Gastrocnemius medialis (tissue), 4 donors: Measurements from ENCODE around the gene HDHD5. TPM values are rescaled to one million over a fixed set of nuclear protein-coding genes. Genes with fewer than 3 reads are reported as not detected.

Experiments used
- ATAC-seq, 2 donors: fragments of 150-250 bp; one replicate each; pipeline ENCODE4 v1.9.1; 2016
- DNase-seq, 2 donors: peaks; one replicate each; pipeline ENCODE4 v3.0.0-alpha.2; 2019
- H3K27ac ChIP-seq, 4 donors: fragments of 200-600 bp; sonication (generic); 1 replicate in 1 of 4; 2 replicates in 3 of 4; pipeline ENCODE4 v1.5.1; 2016 to 2018; ENCODE audit warnings: mild to moderate bottlenecking in 2 of 4, moderate library complexity in 1 of 4
- H3K27me3 ChIP-seq, 3 donors: fragments of 200-600 bp; sonication (generic) in 2 of 3; 1 replicate in 1 of 3; 2 replicates in 2 of 3; pipeline versions ENCODE4 v1.5.1 to v1.6.0; 2016 to 2019; ENCODE audit warnings: mild to moderate bottlenecking in 1 of 3, moderate library complexity in 1 of 3
- H3K36me3 ChIP-seq, 2 donors: fragments of 200-600 bp; sonication (generic) in 1 of 2; one replicate each; pipeline ENCODE4 v1.5.1; 2017 to 2018
- H3K4me1 ChIP-seq, 2 donors: fragments of 200-600 bp; sonication (generic) in 1 of 2; one replicate each; pipeline ENCODE4 v1.5.1; 2016 to 2017; ENCODE audit warnings: mild to moderate bottlenecking in 2 of 2
- H3K4me3 ChIP-seq, 4 donors: fragments of 200-600 bp; sonication (generic) in 3 of 4; 1 replicate in 1 of 4; 2 replicates in 3 of 4; pipeline ENCODE4 v1.5.1; 2016 to 2019; ENCODE audit warnings: mild to moderate bottlenecking in 2 of 4
- H3K9me3 ChIP-seq, 3 donors: fragments of 200-600 bp; sonication (generic) in 2 of 3; 1 replicate in 1 of 3; 2 replicates in 2 of 3; pipeline ENCODE4 v1.5.1; 2016 to 2019
- CTCF ChIP-seq, 5 experiments: fragments of 450-650 bp in 3 of 5; fragments of 200-600 bp in 2 of 5; sonication (generic) in 2 of 5; IDR thresholded peaks in 4 of 5; conservative IDR thresholded peaks in 1 of 5; 1 replicate in 4 of 5; 2 replicates in 1 of 5; pipeline ENCODE4 v1.5.1; 2016 to 2019; ENCODE audit warnings: antibody characterized with exemption in 5 of 5, mild to moderate bottlenecking in 3 of 5, moderate library complexity in 3 of 5
- POLR2A ChIP-seq, 2 donors: fragments of 450-650 bp; IDR thresholded peaks; one replicate each; pipeline ENCODE4 v1.6.1; 2017; ENCODE audit warnings: antibody characterized with exemption in 2 of 2, mild to moderate bottlenecking in 2 of 2, moderate library complexity in 2 of 2
- in situ Hi-C, 4 donors: fragments of 200-750 bp; cut with MboI; loops; one replicate each; pipeline versions ENCODE4 v1.15.0 to v1.8.0; 2017; ENCODE audit warnings: low sequenced_read_pairs in 4 of 4
- intact Hi-C: fragments of 100-400 bp; cut with DNase I; formaldehyde crosslinking; loops from one replicate; pipeline ENCODE4 v1.15.1; 2023; ENCODE audit warnings: low total_unique reads
- total RNA-seq, 4 donors: library from RNA; depleted of rRNA; stranded (reverse); fragments of >200 nt; gene quantifications; one replicate each; pipeline versions ENCODE4 v1.1.0 to v1.2.3, GENCODE V29; 2016

HDHD5 gene
- total RNA-seq, 4 donors from 2014 or later = 32.0 to 38.5 (median 35.1) TPM

DNA sequence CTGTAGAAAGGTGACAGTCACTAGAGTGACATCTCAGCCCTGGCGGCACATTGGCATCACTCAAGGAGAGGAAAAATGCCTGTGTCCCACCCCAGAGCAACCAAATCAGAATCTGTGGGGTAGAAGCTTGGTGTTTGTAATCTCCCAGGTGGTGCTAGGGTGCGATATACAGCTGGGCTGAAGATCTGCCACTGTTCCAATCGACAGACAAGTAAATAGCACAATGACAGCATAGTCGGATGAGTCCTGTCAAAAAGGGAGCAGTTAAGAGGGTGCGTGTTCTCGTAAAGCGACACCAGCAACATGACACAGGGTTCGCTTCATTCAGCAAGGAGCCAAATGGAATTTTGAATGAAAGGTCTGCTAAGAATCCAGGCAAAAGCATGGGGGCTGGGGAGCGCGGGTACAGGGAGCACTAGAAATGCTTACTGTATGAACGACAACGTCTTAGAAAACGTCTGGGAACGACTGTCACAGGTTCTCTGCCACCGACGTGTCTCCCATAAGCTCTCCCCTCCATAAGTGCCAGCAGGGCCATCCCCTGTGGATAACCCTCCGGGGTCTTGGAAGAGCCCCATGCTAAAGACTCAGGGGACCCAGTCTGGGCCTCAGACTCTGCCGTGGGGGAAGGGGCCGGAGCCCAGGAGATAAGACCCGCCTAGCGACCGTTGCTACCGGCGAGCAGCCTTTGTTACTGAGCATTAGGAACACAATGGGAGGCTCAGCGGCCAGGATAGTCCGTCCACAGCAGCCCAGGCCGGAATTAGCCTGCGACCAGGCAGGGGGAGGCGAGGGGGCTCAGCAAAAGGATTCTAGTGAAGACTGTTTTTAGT, 39.3 kb upstream of the HDHD5 start:
- DNase-seq (peak in 1 of 2 donors; percentile 8), ATAC-seq (peak; percentile 27 to 41)
- no peaks in the 10 kb centered on the region for H3K36me3 ChIP-seq
- intact Hi-C loops (loop anchor here (5.0 kb wide), 1 partner anchor 119 kb away; no protein-coding TSS in a partner anchor), in situ Hi-C loops (loop anchor here in 1 of 4 donors (25.0 kb wide), 1 partner anchor 314 kb away; no protein-coding TSS in a partner anchor)
- TF ChIP-seq CTCF (IDR thresholded peaks at IDR 0.05 in 4 of 5, conservative IDR thresholded peaks at IDR 0.05 in 1 of 5) = no peak
- TF ChIP-seq POLR2A (IDR thresholded peaks at IDR 0.05) = no peak
- H3K4me3 ChIP-seq = peak overlapping the region in 3 of 4 donors; percentile 37 to 53 (median 39)
- no peaks in the 10 kb centered on the region for H3K9me3 ChIP-seq
- H3K27ac ChIP-seq = peak overlapping the region; percentile 27 to 76 (median 66)
- H3K27me3 ChIP-seq = no peaks in the 10 kb centered on the region
- no peaks in the 10 kb centered on the region for H3K4me1 ChIP-seq

- TF ChIP-seq CTCF (IDR thresholded peaks at IDR 0.05 in 4 of 5, conservative IDR thresholded peaks at IDR 0.05 in 1 of 5) = no peak
- TF ChIP-seq POLR2A (IDR thresholded peaks at IDR 0.05) = no peak
- H3K27ac ChIP-seq = no peak overlapping the region
- H3K4me1 ChIP-seq = no peaks in the 10 kb centered on the region
- H3K9me3 ChIP-seq = no peaks in the 10 kb centered on the region
- no peak overlapping the region for H3K4me3 ChIP-seq
- no peak for ATAC-seq
- in situ Hi-C loops (loop anchor here in 1 of 4 donors (25.0 kb wide), 1 partner anchor 318 kb away; no protein-coding TSS in a partner anchor), intact Hi-C loops (no loop called here)
- no peak for DNase-seq
- H3K36me3 ChIP-seq = no peaks in the 10 kb centered on the region
- H3K27me3 ChIP-seq = no peaks in the 10 kb centered on the region
These were observed 35.1 kb upstream of the HDHD5 start for GRCh38 chr22:17194213-17194612.

- intact Hi-C loops (no loop called here), in situ Hi-C loops (loop anchor here in 1 of 4 donors (25.0 kb wide), 1 partner anchor 320 kb away; no protein-coding TSS in a partner anchor)
- Histone ChIP-seq H3K27me3 (no peaks in the 10 kb centered on the region), H3K36me3 (no peaks in the 10 kb centered on the region), H3K4me1 (no peaks in the 10 kb centered on the region), H3K4me3 (no peak overlapping the region), H3K9me3 (no peaks in the 10 kb centered on the region), H3K27ac (no peak overlapping the region)
- TF ChIP-seq POLR2A (IDR thresholded peaks at IDR 0.05) (no peak), CTCF (IDR thresholded peaks at IDR 0.05 in 4 of 5, conservative IDR thresholded peaks at IDR 0.05 in 1 of 5) (no peak)
- DNase-seq (no peak), ATAC-seq (no peak)
These were observed 33.1 kb upstream of the HDHD5 start for GRCh38 chr22:17192186-17192585.

GRCh38 chr22:17191163-17191784, 32.2 kb upstream of the HDHD5 start:
- Histone ChIP-seq H3K4me1 (no peaks in the 10 kb centered on the region), H3K36me3 (no peaks in the 10 kb centered on the region), H3K4me3 (no peak overlapping the region), H3K9me3 (no peaks in the 10 kb centered on the region), H3K27me3 (no peaks in the 10 kb centered on the region), H3K27ac (no peak overlapping the region)
- in situ Hi-C loops = loop anchor here in 1 of 4 donors (25.0 kb wide), 1 partner anchor 321 kb away; no protein-coding TSS in a partner anchor
- TF ChIP-seq POLR2A (IDR thresholded peaks at IDR 0.05) (no peak), CTCF (IDR thresholded peaks at IDR 0.05 in 4 of 5, conservative IDR thresholded peaks at IDR 0.05 in 1 of 5) (no peak)
- ATAC-seq (no peak), DNase-seq (no peak)
- intact Hi-C loops = no loop called here
